Measurements from ENCODE around the gene PRDM2. TPM values are rescaled to one million over a fixed set of nuclear protein-coding genes. Genes with fewer than 3 reads are reported as not detected.
"Not testable (repeated sequence)": the region's sequence is repeated elsewhere in the genome, so short reads cannot be mapped to it uniquely, and the experiment has no call there.

The PRDM2 gene
- polyA plus RNA-seq, 6 donors from 2014 or later = 18.4 to 49.1 (median 35.3) TPM

- H3K4me3 Mint-ChIP-seq = peak overlapping the region; percentile 72 to 98 (median 90)
- DNase-seq = peak; percentile 88
- peaks cover 20 to 21% of the 10 kb centered on the region in 2 donors for H3K36me3 Mint-ChIP-seq
- peak overlapping the region; percentile 97 to 100 (median 100) for H3K27ac Mint-ChIP-seq
- ATAC-seq (ENCODE audit: low read depth in 2 of 2) = peak; percentile 72 to 77
- peaks cover 0 to 7% (median 0%) of the 10 kb centered on the region in 7 donors for H3K9me3 Mint-ChIP-seq
- no peaks in the 10 kb centered on the region for H3K27me3 Mint-ChIP-seq
- peaks cover 36 to 75% (median 58%) of the 10 kb centered on the region in 3 donors for H3K4me1 Mint-ChIP-seq
Measured at GRCh38 chr1:13702425-13703127, 2.6 kb downstream of the PRDM2 start.

- Mint-ChIP-seq H3K27ac (peak overlapping the region; percentile 97 to 100 (median 100)), H3K9me3 (peaks cover 0 to 4% (median 0%) of the 10 kb centered on the region in 7 donors), H3K4me1 (peaks cover 36 to 81% (median 63%) of the 10 kb centered on the region in 3 donors), H3K36me3 (peaks cover 20 to 21% of the 10 kb centered on the region in 2 donors), H3K4me3 (peak overlapping the region; percentile 44 to 98 (median 90)), H3K27me3 (no peaks in the 10 kb centered on the region)
- ATAC-seq (ENCODE audit: low read depth in 2 of 2) (no peak), DNase-seq (no peak)
Measured at GRCh38 chr1:13703128-13703513, 3.1 kb downstream of the PRDM2 start.

- peaks cover 0 to 4% (median 0%) of the 10 kb centered on the region in 7 donors for H3K9me3 Mint-ChIP-seq
- ATAC-seq (ENCODE audit: low read depth in 2 of 2) = no peak
- H3K27me3 Mint-ChIP-seq = no peaks in the 10 kb centered on the region
- H3K36me3 Mint-ChIP-seq = peaks cover 20 to 21% of the 10 kb centered on the region in 2 donors
- DNase-seq = no peak
- peak overlapping the region in 6 of 8 donors; percentile 84 to 98 (median 93) for H3K4me3 Mint-ChIP-seq
- peak overlapping the region; percentile 97 to 100 (median 100) for H3K27ac Mint-ChIP-seq
- H3K4me1 Mint-ChIP-seq = peaks cover 40 to 84% (median 70%) of the 10 kb centered on the region in 3 donors
Measured at GRCh38 chr1:13703558-13704490, 3.8 kb downstream of the PRDM2 start.

GRCh38 chr1:13706046-13706445 lies 6.1 kb downstream of the PRDM2 start:
- H3K9me3 Mint-ChIP-seq = no peaks in the 10 kb centered on the region
- H3K27ac Mint-ChIP-seq = peak overlapping the region; percentile 70 to 100 (median 94)
- no peaks in the 10 kb centered on the region for H3K27me3 Mint-ChIP-seq
- no peak for ATAC-seq (ENCODE audit: low read depth in 2 of 2)
- peak overlapping the region in 6 of 8 donors; percentile 1 to 68 (median 44) for H3K4me3 Mint-ChIP-seq
- H3K36me3 Mint-ChIP-seq = peaks cover 15% of the 10 kb centered on the region in 2 donors
- peaks cover 42 to 87% (median 61%) of the 10 kb centered on the region in 3 donors for H3K4me1 Mint-ChIP-seq
- DNase-seq = no peak

DNA sequence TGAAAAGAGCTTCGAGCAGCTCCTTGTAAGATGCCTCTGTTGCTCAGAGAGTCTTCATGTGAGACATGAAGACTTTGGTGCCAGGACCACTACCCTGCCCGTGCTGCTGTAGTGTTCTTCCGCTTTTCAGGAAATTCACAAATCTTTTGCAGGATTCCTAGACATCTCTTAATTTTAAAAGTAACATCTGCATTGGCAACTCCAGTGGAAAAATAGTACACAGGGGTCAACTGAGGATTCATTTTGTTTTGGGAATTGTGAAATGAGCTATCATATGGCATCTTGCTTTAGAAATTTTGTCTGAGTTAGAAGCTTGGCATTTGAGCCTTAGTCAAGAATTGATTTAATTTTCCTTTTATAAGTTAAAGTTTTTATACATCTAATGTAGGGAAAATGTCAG lies 7.2 kb downstream of the PRDM2 start:
- H3K27ac Mint-ChIP-seq = peak overlapping the region in 3 of 6 donors; percentile 13 to 100 (median 64)
- no peaks in the 10 kb centered on the region for H3K9me3 Mint-ChIP-seq
- H3K4me3 Mint-ChIP-seq = peak overlapping the region in 1 of 8 donors; percentile 13
- H3K4me1 Mint-ChIP-seq = peaks cover 46 to 92% (median 64%) of the 10 kb centered on the region in 3 donors
- DNase-seq = no peak
- peaks cover 15% of the 10 kb centered on the region in 2 donors for H3K36me3 Mint-ChIP-seq
- H3K27me3 Mint-ChIP-seq = no peaks in the 10 kb centered on the region
- no peak for ATAC-seq (ENCODE audit: low read depth in 2 of 2)

- DNase-seq (no peak), ATAC-seq (ENCODE audit: low read depth in 2 of 2) (no peak)
- peak overlapping the region in 5 of 8 donors; percentile 4 to 57 (median 22) for H3K4me3 Mint-ChIP-seq
- H3K9me3 Mint-ChIP-seq = no peaks in the 10 kb centered on the region
- no peaks in the 10 kb centered on the region for H3K27me3 Mint-ChIP-seq
- H3K27ac Mint-ChIP-seq = peak overlapping the region; percentile 16 to 94 (median 78)
- H3K36me3 Mint-ChIP-seq = peaks cover 6 to 22% of the 10 kb centered on the region in 2 donors
- H3K4me1 Mint-ChIP-seq = peaks cover 48 to 91% (median 66%) of the 10 kb centered on the region in 3 donors
Measured at GRCh38 chr1:13708380-13708982, 8.5 kb downstream of the PRDM2 start.

GRCh38 chr1:13710086-13710485 lies 10.1 kb downstream of the PRDM2 start:
- peak overlapping the region in 2 of 8 donors; percentile 34 to 61 for H3K4me3 Mint-ChIP-seq
- ATAC-seq (ENCODE audit: low read depth in 2 of 2) = no peak
- H3K9me3 Mint-ChIP-seq = no peaks in the 10 kb centered on the region
- peak overlapping the region in 3 of 6 donors; percentile 41 to 91 (median 54) for H3K27ac Mint-ChIP-seq
- no peaks in the 10 kb centered on the region for H3K27me3 Mint-ChIP-seq
- no peak for DNase-seq
- peaks cover 6 to 22% of the 10 kb centered on the region in 2 donors for H3K36me3 Mint-ChIP-seq
- peaks cover 52 to 91% (median 67%) of the 10 kb centered on the region in 3 donors for H3K4me1 Mint-ChIP-seq

DNA sequence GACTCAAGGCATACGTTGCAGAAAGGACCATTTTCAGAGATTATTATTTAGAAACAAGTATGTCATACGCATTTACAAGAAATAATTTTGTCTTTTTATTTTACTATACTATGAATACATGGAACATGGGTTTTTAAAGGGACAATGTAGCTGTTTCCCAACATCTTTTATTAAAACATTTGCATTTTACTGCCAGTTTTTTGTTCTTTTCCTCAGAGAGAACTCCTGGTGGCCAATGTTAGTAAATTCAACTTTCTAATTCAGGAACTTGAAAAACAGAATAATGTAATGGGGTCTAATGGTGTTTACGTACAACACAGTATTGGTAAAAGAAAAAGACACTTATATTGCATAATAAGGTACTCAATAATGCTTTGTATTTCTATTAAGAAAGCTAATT lies 14.9 kb downstream of the PRDM2 start:
- H3K4me3 Mint-ChIP-seq = peak overlapping the region in 1 of 8 donors; percentile 7
- DNase-seq (no peak), ATAC-seq (ENCODE audit: low read depth in 2 of 2) (no peak)
- peaks cover 47 to 76% (median 51%) of the 10 kb centered on the region in 3 donors for H3K4me1 Mint-ChIP-seq
- H3K27ac Mint-ChIP-seq = peak overlapping the region in 5 of 6 donors; percentile 5 to 91 (median 62)
- no peaks in the 10 kb centered on the region for H3K9me3 Mint-ChIP-seq
- H3K36me3 Mint-ChIP-seq = peaks cover 5 to 30% of the 10 kb centered on the region in 2 donors
- H3K27me3 Mint-ChIP-seq = no peaks in the 10 kb centered on the region

GRCh38 chr1:13715616-13716287 lies 15.8 kb downstream of the PRDM2 start:
- Mint-ChIP-seq H3K27ac (peak overlapping the region in 4 of 6 donors; percentile 39 to 91 (median 59)), H3K36me3 (peaks cover 5 to 30% of the 10 kb centered on the region in 2 donors), H3K4me1 (peaks cover 45 to 71% (median 52%) of the 10 kb centered on the region in 3 donors)
- not testable (repeated sequence) for DNase-seq; H3K9me3 Mint-ChIP-seq; H3K4me3 Mint-ChIP-seq; H3K27me3 Mint-ChIP-seq; ATAC-seq (ENCODE audit: low read depth in 2 of 2)

DNA sequence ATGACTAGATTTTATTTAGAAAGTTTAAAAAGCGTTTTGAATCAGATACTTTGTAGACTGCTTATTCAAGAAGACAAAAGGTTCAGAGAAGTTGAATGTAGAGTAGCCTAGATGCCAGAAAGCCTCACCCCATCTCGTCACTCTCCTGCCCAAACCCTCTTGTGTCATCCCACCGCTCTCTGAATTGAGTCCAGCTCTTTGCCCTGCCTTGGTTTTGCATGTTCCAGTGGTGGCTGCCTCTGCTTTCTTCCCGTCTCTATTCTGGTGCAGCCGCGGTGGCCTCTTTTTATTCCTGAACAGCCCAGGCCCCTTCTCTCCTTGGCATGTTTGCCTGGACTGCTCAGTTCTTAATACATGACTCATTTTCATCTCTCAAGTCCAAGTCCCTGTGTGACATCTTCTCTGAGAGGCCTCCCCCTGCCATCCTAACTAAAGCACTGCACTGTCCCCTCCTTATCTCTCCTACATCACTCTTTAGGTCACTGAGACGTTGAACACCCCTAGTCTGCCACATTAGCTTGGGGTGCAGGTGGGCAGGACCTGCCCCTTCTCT lies 22.9 kb downstream of the PRDM2 start:
- Mint-ChIP-seq H3K36me3 (peaks cover 0 to 34% of the 10 kb centered on the region in 2 donors), H3K27me3 (no peaks in the 10 kb centered on the region), H3K27ac (peak overlapping the region; percentile 67 to 99 (median 91)), H3K4me1 (peaks cover 66 to 78% (median 69%) of the 10 kb centered on the region in 3 donors), H3K9me3 (no peaks in the 10 kb centered on the region), H3K4me3 (peak overlapping the region in 1 of 8 donors; percentile 29)
- DNase-seq (no peak), ATAC-seq (ENCODE audit: low read depth in 2 of 2) (no peak)

GRCh38 chr1:13723810-13724209 lies 23.8 kb downstream of the PRDM2 start:
- DNase-seq (no peak), ATAC-seq (ENCODE audit: low read depth in 2 of 2) (no peak)
- H3K27me3 Mint-ChIP-seq = no peaks in the 10 kb centered on the region
- peaks cover 69 to 80% (median 72%) of the 10 kb centered on the region in 3 donors for H3K4me1 Mint-ChIP-seq
- peaks cover 0 to 26% of the 10 kb centered on the region in 2 donors for H3K36me3 Mint-ChIP-seq
- no peaks in the 10 kb centered on the region for H3K9me3 Mint-ChIP-seq
- peak overlapping the region in 3 of 8 donors; percentile 30 to 86 (median 35) for H3K4me3 Mint-ChIP-seq
- H3K27ac Mint-ChIP-seq = peak overlapping the region; percentile 83 to 99 (median 90)

DNA sequence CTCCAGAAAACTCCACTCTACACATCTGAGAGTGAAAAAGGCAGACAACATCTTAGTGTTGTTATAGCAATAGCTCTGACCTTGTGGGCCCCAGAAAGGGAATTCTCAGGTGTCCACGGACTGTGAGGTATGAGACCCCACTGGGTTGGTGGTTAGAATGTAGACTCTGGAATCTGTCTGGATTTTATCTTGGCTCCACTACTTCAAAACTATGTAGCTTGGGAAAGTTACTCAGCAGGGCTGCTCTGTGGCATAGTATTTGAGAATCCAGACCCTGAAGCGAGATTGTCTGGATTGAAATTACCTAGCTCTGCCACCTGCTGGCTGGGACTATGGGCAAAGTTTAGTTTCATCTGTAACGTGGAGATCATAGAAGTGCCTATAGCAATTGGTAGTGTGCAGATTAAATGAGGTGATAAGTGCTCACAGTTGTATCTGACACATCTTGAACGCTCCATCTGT lies 25.8 kb downstream of the PRDM2 start:
- H3K4me1 Mint-ChIP-seq = peaks cover 74 to 89% (median 79%) of the 10 kb centered on the region in 3 donors
- H3K27me3 Mint-ChIP-seq = no peaks in the 10 kb centered on the region
- ATAC-seq (ENCODE audit: low read depth in 2 of 2) (peak; percentile 33 to 42), DNase-seq (peak; percentile 63)
- peak overlapping the region in 6 of 8 donors; percentile 0 to 61 (median 23) for H3K4me3 Mint-ChIP-seq
- peak overlapping the region; percentile 82 to 99 (median 88) for H3K27ac Mint-ChIP-seq
- peaks cover 0 to 18% of the 10 kb centered on the region in 2 donors for H3K36me3 Mint-ChIP-seq
- H3K9me3 Mint-ChIP-seq = no peaks in the 10 kb centered on the region
